ENCODE measurements around the gene OVAAL. TPM values are rescaled to one million over a fixed set of nuclear protein-coding genes. Genes with fewer than 3 reads are reported as not detected.

OVAAL gene
- total and polyA plus RNA-seq, 2 donors (not counting 3 experiments of a cell fraction or from before 2014, with no cell fraction given), result 0.04 TPM; not detected in 1

- Histone ChIP-seq H3K4me3 (replicated peaks in 1 of 3; ENCODE audit: insufficient read depth in 1 of 3, low read depth in 1 of 3, low read length in 3 of 3) (no peak overlapping the region), H3K27ac (ENCODE audit: insufficient read depth, low read depth, low read length) (no peak overlapping the region), H3K9ac (replicated peaks; ENCODE audit: extremely low read depth, insufficient read depth, low read length) (no peak overlapping the region), H4K20me1 (replicated peaks; ENCODE audit: control insufficient read depth, extremely low read depth, insufficient read depth, low read length) (no peaks in the 10 kb centered on the region), H3K9me1 (replicated peaks; ENCODE audit: control insufficient read depth, extremely low read depth, insufficient read depth, low read length) (no peaks in the 10 kb centered on the region), H3K36me3 (ENCODE audit: control insufficient read depth in 2 of 2, extremely low read depth in 1 of 2, insufficient read depth in 2 of 2, low read length in 2 of 2) (no peaks in the 10 kb centered on the region), H3K9me3 (replicated peaks; ENCODE audit: control insufficient read depth, insufficient read depth, low read length) (no peaks in the 10 kb centered on the region), H2AFZ (ENCODE audit: low read depth, low read length) (no peak overlapping the region), H3K79me2 (ENCODE audit: control insufficient read depth, insufficient read depth, low read length) (no peaks in the 10 kb centered on the region), H3K4me1 (ENCODE audit: control insufficient read depth, extremely low read depth, insufficient read depth, low read length) (no peaks in the 10 kb centered on the region), H3K27me3 (ENCODE audit: control insufficient read depth in 2 of 2, insufficient read depth in 2 of 2, low read length in 2 of 2) (peaks cover 4 to 12% of the 10 kb centered on the region in 2 experiments), H3K4me2 (ENCODE audit: insufficient read depth, low read length) (no peak overlapping the region)
- CTCF ChIA-PET, result no interaction called here
- no peak for TF ChIP-seq EZH2 (IDR thresholded peaks at IDR 0.05; ENCODE audit: borderline replicate concordance, low read depth, low read length, severe bottlenecking)
- TF ChIP-seq FOS (IDR thresholded peaks at IDR 0.05; ENCODE audit: borderline replicate concordance, insufficient read depth, low read length), result no peak
- TF ChIP-seq POLR2A (IDR thresholded peaks at IDR 0.05; ENCODE audit: low read depth, low read length), result no peak
- TF ChIP-seq POLR2AphosphoS5 (IDR thresholded peaks at IDR 0.05; ENCODE audit: insufficient read depth, low read depth, low read length), result no peak
- no peak for TF ChIP-seq CTCF (IDR thresholded peaks at IDR 0.05; ENCODE audit: extremely low read depth in 1 of 2, insufficient read depth in 1 of 2, low read depth in 1 of 2, low read length in 2 of 2)
- no peak for TF ChIP-seq MYC (IDR thresholded peaks at IDR 0.05; ENCODE audit: low read depth, low read length)
- no peak for TF ChIP-seq MAX (IDR thresholded peaks at IDR 0.05; ENCODE audit: insufficient read depth, insufficient read length)
- no peak for TF ChIP-seq JUN (IDR thresholded peaks at IDR 0.05; ENCODE audit: borderline replicate concordance, insufficient read depth, insufficient read length, low read depth)
- no peak for TF ChIP-seq GATA2 (IDR thresholded peaks at IDR 0.05; ENCODE audit: insufficient read depth, insufficient read length, low read depth, low read length)
- BruUV-seq (replicated peaks), result no TSS peak
- FAIRE-seq (no peak), DNase-seq (ENCODE audit: low read depth, low spot score) (no peak)
- POLR2A ChIA-PET, result no interaction called here
- dilution Hi-C loops (cut with MboI; ENCODE audit: extremely low pct_ligation_motif_present, low sequenced_read_pairs), result no loop called here
- intact Hi-C loops (cut with micrococcal nuclease), result no loop called here
Observed at GRCh38 chr1:180571832-180572636, 13.3 kb downstream of the OVAAL start.
